Osteoblast (primary cell): Measurements from ENCODE around the gene ATP2B2. TPM values are rescaled to one million over a fixed set of nuclear protein-coding genes. Genes with fewer than 3 reads are reported as not detected.

Experiments used
- DNase-seq: peaks from one replicate; pipeline ENCODE4 v3.0.0; 2011; ENCODE audit warnings: low spot score, mixed read lengths; ENCODE audit not compliant: insufficient read length; ENCODE audit errors: missing footprints
- H2AFZ ChIP-seq: 2 replicates; pipeline ENCODE4 v1.6.0; 2011; ENCODE audit warnings: mild to moderate bottlenecking, low read length
- H3K27ac ChIP-seq: 2 replicates; pipeline ENCODE4 v1.5.1; 2011; ENCODE audit warnings: mild to moderate bottlenecking, low read depth, low read length, moderate library complexity
- H3K27me3 ChIP-seq: 2 replicates; pipeline ENCODE4 v1.6.0; 2012; ENCODE audit warnings: mild to moderate bottlenecking, control low read depth, inconsistent platforms, low read length, moderate library complexity; ENCODE audit not compliant: insufficient read depth
- H3K36me3 ChIP-seq: 2 replicates; pipeline ENCODE4 v1.5.1; 2011; ENCODE audit warnings: mild to moderate bottlenecking, low read length, control low read depth, moderate library complexity; ENCODE audit not compliant: insufficient read depth
- H3K4me1 ChIP-seq: 2 replicates; pipeline ENCODE4 v1.5.1; 2011; ENCODE audit warnings: mild to moderate bottlenecking, low read length, control low read depth, moderate library complexity; ENCODE audit not compliant: insufficient read depth
- H3K4me2 ChIP-seq: 2 replicates; pipeline ENCODE4 v1.6.0; 2011; ENCODE audit warnings: mild to moderate bottlenecking, low read length; ENCODE audit not compliant: insufficient read depth
- H3K4me3 ChIP-seq: fragments of 200-600 bp; sonication (generic); 3 replicates; pipeline ENCODE4 v1.5.1; 2012; ENCODE audit warnings: mild to moderate bottlenecking, low read length, inconsistent platforms; ENCODE audit not compliant: insufficient read depth
- H3K79me2 ChIP-seq: 2 replicates; pipeline ENCODE4 v1.6.0; 2012; ENCODE audit warnings: mild to moderate bottlenecking, low read length, control low read depth, inconsistent platforms; ENCODE audit not compliant: insufficient read depth
- H3K9me3 ChIP-seq: 2 replicates; pipeline ENCODE4 v1.5.1; 2011; ENCODE audit warnings: low read depth, low read length, control low read depth
- H4K20me1 ChIP-seq: 2 replicates; pipeline ENCODE4 v1.6.0; 2012; ENCODE audit warnings: mild to moderate bottlenecking, low read length, control low read depth; ENCODE audit not compliant: insufficient read depth
- CTCF ChIP-seq: IDR thresholded peaks from 2 replicates; pipeline ENCODE4 v1.5.1; 2011; ENCODE audit warnings: mild to moderate bottlenecking, low read depth, low read length, moderate library complexity; ENCODE audit errors: extremely low read depth
- total RNA-seq: library from RNA; depleted of rRNA; stranded (reverse); fragments of >200 nt; gene quantifications from 2 replicates; pipeline ENCODE4 v1.2.3, GENCODE V29; 2012

ATP2B2 gene
- total RNA-seq, 1 donor = not detected

- no peaks in the 10 kb centered on the region for H3K27me3 ChIP-seq
- H3K27ac ChIP-seq = no peak overlapping the region
- H3K4me2 ChIP-seq = no peak overlapping the region
- no peaks in the 10 kb centered on the region for H3K79me2 ChIP-seq
- no peak for DNase-seq
- no peaks in the 10 kb centered on the region for H4K20me1 ChIP-seq
- no peak overlapping the region for H2AFZ ChIP-seq
- no peak overlapping the region for H3K4me3 ChIP-seq
- TF ChIP-seq CTCF = no peak
- H3K4me1 ChIP-seq = peaks cover 23% of the 10 kb centered on the region
- no peaks in the 10 kb centered on the region for H3K36me3 ChIP-seq
- H3K9me3 ChIP-seq = no peaks in the 10 kb centered on the region
These were observed 10.0 kb upstream of the ATP2B2 start for GRCh38 chr3:10515396-10515795.

GRCh38 chr3:10514407-10515069 lies 9.2 kb upstream of the ATP2B2 start:
- Histone ChIP-seq H2AFZ (no peak overlapping the region), H4K20me1 (no peaks in the 10 kb centered on the region), H3K4me3 (no peak overlapping the region), H3K27me3 (no peaks in the 10 kb centered on the region), H3K36me3 (no peaks in the 10 kb centered on the region), H3K4me1 (peaks cover 23% of the 10 kb centered on the region), H3K4me2 (no peak overlapping the region), H3K9me3 (no peaks in the 10 kb centered on the region), H3K79me2 (no peaks in the 10 kb centered on the region), H3K27ac (no peak overlapping the region)
- TF ChIP-seq CTCF = no peak
- DNase-seq = no peak

GRCh38 chr3:10513306-10513705 lies 7.9 kb upstream of the ATP2B2 start:
- Histone ChIP-seq H3K79me2 (no peaks in the 10 kb centered on the region), H3K27ac (no peak overlapping the region), H2AFZ (no peak overlapping the region), H3K36me3 (no peaks in the 10 kb centered on the region), H4K20me1 (no peaks in the 10 kb centered on the region), H3K4me1 (peaks cover 13% of the 10 kb centered on the region), H3K27me3 (no peaks in the 10 kb centered on the region), H3K4me3 (no peak overlapping the region), H3K4me2 (no peak overlapping the region), H3K9me3 (no peaks in the 10 kb centered on the region)
- TF ChIP-seq CTCF = no peak
- DNase-seq = no peak

GRCh38 chr3:10512687-10513086 lies 7.3 kb upstream of the ATP2B2 start:
- Histone ChIP-seq H3K4me2 (no peak overlapping the region), H3K27me3 (no peaks in the 10 kb centered on the region), H3K4me3 (no peak overlapping the region), H3K79me2 (no peaks in the 10 kb centered on the region), H3K4me1 (peaks cover 10% of the 10 kb centered on the region), H3K27ac (no peak overlapping the region), H3K36me3 (no peaks in the 10 kb centered on the region), H4K20me1 (no peaks in the 10 kb centered on the region), H2AFZ (no peak overlapping the region), H3K9me3 (no peaks in the 10 kb centered on the region)
- DNase-seq = no peak
- no peak for TF ChIP-seq CTCF
